Stimulated activated CD4-positive, alpha-beta T cell treated with anti-CD3 and anti-CD28 coated beads, Interleukin-15, amount 100 ng/mL, for 48 hours (primary cell): ENCODE measurements around the gene ARF3.
"Not testable (repeated sequence)": the region's sequence is repeated elsewhere in the genome, so short reads cannot be mapped to it uniquely, and the experiment has no call there.

Source experiments
- DNase-seq, 2 donors: peaks; one replicate each; pipeline ENCODE4 v3.0.0-alpha.2; 2020; ENCODE audit warnings: low read depth in 2 of 2

The ARF3 gene

DNA sequence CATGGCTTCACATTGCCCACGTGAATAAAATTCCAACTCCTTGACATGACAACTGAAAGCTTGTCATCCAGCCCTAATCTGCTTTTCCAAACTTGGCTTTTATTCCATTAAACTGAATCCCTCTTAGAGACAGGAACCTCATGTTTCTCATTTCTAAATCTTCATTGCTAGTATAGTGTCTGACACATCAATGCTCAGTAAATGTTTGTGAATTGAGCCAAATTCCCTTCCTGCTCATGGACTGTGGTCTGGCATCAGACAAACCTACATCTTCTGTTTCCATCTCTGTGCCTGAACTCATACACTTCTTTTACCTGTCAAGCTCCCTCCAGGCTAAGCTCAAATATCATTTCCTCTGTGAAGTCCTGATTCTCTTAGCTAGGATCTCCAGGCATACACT lies 27.7 kb downstream of the ARF3 start:
- no peak for DNase-seq

DNA sequence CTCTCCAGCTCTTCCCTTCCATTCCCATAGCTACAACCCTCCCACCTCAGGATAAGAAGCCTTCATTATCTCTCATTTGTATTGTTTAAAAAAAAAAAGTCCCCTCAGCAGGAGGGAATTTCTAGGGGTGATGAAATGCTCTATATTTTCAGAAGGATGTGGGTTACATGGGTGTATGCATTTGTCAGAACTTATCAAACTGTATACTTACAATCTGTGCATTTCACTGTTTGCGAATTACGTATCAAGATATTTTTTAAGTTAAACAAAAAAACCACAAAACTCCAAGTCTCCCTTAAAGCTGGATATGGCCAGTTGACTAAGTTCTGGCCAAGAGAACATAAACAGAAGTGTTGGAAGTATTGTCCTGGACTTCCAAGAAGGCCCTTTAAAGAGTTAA lies 30.0 kb downstream of the ARF3 start:
- no peak for DNase-seq

DNA sequence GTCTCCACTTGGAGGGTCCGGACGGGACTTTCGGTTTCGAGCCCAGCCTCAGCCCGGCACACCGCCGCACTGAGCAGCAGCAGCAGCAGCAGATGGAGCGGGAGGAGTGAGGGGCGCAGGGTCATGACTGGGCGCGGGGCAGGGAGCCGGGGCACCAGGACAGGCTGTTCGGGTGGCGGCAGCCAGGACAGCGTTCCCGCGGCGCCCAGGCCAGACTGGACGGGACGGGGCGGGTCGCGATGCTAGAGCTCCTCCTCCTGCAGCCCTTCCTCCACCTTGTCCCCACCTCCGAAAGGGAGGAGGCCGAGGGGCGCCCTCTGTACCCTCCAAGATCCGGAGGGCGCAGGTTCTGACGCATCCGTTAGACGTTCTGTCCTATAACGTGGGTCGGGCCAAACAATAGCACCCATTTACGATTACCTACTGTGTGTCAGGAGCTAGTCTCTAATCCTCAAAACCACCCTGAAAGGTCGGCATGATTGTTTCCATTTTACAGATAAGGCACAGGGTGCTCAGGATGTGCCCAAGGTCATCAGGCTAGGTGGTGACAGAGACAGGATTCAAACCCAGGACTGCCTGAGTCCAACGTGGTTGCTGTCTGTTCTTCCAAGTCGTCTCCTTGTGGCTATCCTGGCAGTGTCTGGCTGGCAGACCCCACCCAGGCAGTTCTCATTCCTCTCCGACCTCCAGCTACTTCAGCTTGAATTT lies 31.8 kb downstream of the ARF3 start, which contains the start of gene FKBP11:
Gene FKBP11 (minus strand): TSS at position 189 of the 708 bp plus-strand sequence. CDS start 64 bp downstream, at position 125.
- DNase-seq = peak; percentile 50 to 61

DNA sequence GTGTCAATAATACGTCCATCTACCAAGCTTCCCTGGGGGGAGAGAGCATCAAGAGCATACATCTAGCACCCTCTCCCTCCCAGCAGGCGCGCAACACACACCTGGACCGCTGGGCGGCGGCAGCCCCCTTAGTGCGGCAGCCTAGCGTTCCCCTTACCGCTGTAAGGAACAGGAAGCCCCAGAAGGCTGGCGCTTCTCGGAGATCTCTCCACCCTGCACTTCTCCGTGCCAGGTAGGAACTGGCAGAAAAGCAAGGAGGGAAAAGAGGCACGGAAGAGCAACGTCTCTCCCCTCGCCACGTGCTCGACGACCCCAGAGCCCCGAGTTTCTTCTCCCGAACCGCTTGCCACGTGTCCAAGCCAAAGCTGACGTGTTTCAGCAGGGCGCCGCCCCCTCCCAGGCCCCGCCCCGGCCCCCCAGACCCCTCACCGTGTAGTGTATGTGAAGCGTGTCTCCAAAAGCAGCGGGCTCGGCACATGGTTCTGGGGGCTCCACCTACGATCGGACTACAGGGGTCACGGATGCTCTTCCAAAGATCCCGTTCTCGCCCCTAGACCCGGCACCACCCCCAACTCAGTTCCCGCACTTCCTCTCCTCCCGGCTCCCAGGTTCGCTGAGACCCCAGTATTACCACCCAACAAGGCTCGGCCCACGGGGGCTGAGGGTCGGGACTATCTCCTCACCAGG lies 32.5 kb downstream of the ARF3 start:
- DNase-seq = peak; percentile 53 to 66

DNA sequence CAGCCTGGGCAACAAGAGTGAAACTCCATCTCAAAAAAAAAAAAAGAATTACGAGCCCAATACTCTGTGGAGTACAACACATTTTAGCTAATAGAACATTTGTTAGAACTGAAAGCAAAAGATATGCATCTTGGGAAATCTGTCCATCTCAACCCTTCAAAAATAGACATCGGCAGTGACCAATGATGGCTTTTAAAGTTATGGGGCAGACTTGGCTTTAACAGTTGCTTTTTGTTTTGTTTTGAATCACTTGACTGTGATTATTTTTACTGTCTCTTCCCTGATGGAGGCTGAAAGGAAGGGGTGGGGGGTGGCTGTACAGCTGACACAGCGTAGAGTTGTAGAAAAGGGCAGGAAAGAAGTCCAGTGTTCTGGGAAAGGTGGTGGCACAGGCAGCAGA lies 34.2 kb downstream of the ARF3 start:
- DNase-seq = no peak

DNA sequence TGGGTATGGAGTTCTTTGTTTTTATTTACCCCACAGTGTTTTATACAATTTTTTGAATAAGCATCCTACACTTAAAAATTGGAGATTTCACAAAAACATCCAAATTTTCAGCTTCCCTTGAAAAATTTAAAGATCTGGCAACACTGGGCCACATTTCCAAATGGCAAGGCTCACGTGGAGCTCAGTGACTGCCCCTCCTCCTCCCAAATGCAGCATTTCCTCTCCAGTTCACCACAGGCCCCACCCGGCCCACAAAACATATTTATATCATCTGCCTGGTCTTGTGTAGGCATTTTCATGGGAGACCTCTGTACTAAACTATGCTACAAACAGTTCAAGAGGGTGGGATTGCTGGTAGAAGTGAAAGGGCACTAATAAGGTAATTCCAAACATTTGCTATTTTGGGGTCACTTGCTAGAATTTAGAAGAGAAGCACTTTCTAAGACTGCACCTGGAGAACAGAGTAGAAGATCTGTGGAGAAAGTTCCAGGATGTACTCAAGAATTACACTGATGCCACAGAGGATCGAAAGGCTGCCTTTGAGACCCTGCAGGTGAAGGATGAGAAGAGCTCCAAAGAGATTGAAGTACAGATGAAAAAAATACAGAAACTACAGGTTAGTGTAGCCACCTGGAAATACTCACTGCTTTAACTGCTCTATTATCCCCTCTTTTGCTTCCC lies 39.3 kb downstream of the ARF3 start:
- no peak for DNase-seq

DNA sequence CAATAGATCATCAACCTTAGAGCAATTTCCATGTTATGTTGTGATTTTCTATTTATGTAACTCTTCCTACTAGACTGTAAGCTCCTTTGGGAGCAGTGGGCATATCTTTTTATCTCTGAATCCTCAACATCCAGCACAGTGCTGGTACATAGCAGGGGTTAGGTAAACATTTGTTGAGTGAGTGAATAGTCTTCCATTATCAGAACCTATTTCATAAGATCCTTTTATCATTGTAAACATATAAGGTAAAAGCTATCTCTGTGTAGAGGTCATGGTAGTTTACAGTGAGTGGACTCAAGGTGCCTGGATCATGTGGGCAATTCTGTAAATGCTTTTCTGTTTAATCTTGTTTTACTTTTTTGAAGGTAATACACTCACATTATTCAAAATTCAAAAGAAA lies 47.1 kb downstream of the ARF3 start:
- no peak for DNase-seq

DNA sequence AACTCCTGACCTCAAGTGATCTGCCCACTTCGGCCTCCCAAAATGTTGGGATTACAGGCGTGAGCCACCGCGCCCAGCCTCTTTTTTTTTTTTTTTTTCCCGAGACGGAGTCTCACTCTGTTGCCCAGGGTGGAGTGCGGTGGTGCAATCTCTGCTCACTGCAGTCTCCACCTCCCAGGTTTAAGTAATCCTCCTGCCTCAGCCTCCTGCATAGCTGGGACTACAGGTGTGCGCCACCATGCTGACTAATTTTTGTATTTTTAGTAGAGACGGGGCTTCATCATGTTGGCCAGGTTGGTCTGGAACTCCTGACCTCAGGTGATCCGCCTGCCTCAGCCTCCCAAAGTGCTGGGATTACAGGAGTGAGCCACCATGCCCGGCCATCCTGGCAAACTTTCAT lies 47.6 kb downstream of the ARF3 start:
- DNase-seq = not testable (repeated sequence)

DNA sequence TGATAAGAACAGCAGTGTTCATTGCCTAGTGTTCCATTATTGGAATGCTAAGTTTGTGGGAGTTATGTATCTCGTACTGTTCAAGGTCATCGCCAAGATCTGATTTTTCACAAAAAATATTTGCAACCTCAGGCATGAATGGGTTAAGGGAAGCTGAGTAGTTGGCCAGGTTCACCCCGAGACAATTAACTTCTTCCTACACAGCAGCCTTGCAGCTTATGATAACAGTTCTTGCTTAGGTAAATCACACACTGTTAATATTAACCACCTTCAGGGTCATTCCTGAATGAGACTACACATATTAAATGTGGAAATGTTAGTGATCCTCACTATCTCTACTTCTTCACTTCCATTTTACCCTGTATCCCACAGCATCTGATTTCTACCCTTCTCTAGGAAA lies 50.0 kb downstream of the ARF3 start:
- DNase-seq = no peak

DNA sequence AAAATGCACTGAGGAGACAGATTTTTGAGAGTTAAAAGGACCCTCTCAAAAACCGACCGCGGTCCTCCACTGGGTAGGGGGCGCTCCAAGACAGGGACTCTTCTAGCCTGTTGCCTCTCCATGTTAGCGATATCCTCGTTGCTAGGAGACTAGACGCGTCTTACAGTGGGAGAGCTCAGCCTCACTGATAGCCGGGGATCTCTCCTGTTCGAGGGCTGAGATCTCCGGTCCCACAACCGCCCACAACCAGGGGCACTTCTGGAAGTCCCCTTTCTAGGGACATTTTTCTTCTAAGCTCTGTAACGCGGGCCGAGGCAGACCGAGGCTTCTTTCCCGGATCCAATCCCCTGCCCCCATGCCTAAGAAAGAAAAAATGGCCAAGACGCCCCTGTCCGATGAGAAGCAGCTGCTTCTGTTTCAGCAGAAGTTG lies 53.3 kb downstream of the ARF3 start:
- peak; percentile 64 to 85 for DNase-seq

DNA sequence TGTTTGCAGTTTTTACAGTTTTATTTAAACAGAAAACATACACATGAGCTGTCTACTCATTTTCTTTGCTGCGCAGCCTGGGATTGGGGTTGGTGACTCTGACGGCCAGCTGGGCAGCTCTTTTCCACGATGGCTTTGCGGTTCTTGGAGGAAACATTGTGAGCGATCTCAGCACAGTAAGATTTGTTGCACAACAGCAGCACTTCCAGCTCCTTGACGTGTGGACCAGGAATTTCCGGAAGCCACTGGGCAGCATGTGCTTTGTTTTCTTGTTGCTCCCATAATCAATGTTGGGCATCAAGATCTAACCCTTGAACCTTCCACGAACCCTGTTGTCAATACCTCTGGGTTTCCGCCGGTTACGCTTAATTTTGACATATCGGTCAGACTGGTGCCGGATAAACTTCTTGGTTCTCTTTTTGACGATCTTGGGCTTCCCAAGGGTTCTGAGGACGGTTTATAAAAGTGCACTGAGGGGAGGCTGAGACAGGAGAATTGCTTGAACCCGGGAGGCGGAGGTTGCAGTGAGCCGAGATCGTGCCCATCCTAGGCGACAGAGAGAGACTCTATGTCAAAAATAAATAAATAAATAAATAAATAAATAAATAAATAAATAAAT lies 53.8 kb downstream of the ARF3 start:
- DNase-seq = no peak

DNA sequence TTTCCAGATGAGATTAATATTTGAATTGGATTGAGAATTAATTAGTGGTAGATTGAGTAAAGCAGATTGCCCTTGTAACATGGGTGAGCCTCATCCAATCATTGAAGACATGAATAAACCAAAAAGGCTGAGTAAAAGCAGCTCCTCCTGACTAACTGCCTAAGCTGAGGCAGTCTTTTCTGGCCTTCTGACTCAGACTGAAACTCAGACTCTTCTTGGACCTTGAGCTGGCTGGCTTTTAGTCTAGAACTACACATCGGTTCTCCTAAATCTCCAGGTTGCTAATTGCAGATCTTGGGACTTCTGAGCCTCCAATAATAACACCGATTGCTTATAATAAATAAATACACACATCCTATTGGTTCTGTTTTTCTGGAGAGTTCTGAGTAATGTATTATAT lies 56.0 kb downstream of the ARF3 start:
- DNase-seq = no peak

DNA sequence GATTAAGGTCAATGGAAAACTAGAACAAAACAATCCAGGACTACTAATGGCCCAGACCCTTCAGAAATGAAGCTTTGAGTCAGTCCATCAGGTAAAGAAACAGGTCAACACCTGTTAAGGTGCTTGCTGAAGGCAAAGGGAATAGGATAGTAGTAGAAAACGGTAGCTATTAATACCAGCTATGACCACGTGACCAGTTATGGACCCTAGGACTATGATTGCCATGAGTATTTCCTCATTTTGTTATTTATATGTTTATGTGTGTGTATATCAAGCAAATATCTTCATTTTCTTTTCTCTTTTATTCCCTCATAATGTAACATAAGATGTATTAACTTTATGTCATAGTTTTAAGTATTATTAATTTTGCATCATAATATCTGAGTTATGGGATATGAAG lies 57.6 kb downstream of the ARF3 start:
- DNase-seq = no peak

DNA sequence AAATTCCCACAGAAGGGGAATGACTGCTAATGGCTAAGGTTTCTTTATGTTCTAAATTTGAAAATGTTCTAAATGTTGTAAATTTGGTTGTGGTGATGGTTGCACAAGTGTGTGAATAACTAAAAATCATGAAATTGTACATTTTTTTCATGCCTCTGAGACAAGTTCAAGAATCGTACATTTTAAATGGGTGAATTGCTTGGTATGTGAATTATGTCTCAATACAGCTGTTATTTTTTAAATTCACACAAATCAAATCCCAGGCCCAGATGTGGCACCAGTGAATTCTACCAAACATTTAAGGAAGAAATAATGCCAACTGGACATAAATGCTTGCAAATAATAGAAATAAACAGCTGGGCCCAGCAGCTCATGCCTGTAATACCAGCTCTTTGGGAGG lies 63.0 kb downstream of the ARF3 start:
- no peak for DNase-seq

DNA sequence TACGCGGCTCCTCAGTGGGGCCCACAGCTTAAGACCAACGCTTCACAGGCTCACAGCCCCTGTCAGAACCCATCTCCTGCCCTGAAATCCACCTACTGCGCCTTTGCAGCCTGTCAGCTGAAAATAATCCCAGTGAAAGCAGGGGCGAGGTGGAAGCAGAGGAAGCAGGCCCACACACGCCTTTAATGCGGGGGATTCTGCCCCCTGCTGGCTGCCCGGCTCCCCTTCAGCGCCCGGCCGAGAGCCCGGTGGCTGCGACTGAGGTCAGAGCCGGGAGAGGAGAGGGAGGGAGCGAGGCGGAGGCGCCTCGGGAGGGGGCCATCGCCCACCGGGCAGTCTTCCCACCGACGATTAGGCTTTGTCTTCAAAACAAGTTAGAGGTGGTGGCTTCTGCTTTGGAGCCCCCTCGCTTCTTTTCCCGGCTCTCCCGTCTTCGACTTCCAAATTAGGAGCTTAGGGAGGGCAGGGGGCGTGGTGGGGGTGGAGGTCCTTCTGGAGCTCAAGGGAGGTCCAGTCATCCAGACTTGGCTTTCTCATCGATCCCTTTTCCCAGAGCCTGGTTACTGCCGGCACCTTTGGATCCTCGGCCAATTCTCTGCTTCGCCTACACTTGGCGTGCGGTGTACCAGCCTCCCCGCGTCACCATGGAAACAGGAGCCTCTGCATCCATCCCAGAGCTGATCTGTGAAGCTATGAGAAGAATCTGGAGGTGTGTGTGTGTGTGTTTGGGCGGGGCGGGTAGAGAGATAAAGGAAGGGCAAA lies 66.4 kb downstream of the ARF3 start:
- peak; percentile 49 to 77 for DNase-seq

DNA sequence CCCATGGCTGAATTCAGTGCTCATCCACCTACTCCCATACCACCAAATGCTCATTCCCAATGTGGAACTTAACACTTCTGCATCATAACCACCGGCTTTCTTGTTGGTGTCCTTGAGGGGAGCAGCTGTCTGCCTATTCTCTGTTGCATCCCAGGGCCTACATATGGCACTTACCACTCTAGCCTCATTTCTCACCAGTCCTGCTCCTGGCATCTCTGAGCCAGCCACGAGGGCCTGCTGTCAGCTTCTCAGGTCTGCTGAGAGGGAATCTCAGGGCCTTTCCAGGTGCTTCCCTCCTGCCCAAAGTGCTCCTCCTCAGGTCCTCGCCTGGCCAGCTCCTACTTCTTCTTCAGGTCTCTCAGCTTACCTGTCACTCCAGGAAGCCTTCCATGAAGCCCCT lies 67.6 kb downstream of the ARF3 start:
- no peak for DNase-seq
